HCT116 (cell line): ENCODE results near the gene HIVEP3. TPM values are rescaled to one million over a fixed set of nuclear protein-coding genes. Genes with fewer than 3 reads are reported as not detected.

Experiments
- ATAC-seq: fragments of 200-7000 bp; cut with Tn5 transposase; 2 replicates; pipeline ENCODE4 v1.9.1; 2020; ENCODE audit warnings: mild to moderate bottlenecking, moderate library complexity
- BruUV-seq: library from RNA; stranded (reverse); fragments of 400-500 nt; replicated peaks from 2 replicates; lab custom pipeline; 2021; lab: Mats Ljungman, UMichigan
- CTCF ChIA-PET: fragments of 300-600 bp; sonication (Branson Sonifier 250); formaldehyde crosslinking; loops from one replicate; lab custom pipeline; 2021; ENCODE audit warnings: antibody characterized with exemption; lab: Charles Lee
- POLR2A ChIA-PET: fragments of 300-600, 350-600 bp; sonication (Branson Sonifier 250); formaldehyde crosslinking; loops from one replicate; lab custom pipeline; 2021; ENCODE audit warnings: antibody characterized with exemption; lab: Charles Lee
- RAD21 ChIA-PET, 2 experiments: fragments of 300-600 bp; sonication (Branson Sonifier 250); formaldehyde crosslinking; loops; one replicate each; lab custom pipeline; 2023; ENCODE audit warnings: low total read pairs in 2 of 2; ENCODE audit not compliant: uncharacterized antibody in 2 of 2, unreplicated experiment in 2 of 2, low non-redundant PET in 1 of 2; lab: Charles Lee
- DNase-seq: peaks from one replicate; pipeline ENCODE4 v3.0.0-alpha.2; 2010; ENCODE audit warnings: low read depth, low spot score
- H2AFZ ChIP-seq: fragments of 200-600 bp; shearing (Covaris generic), sonication (generic); 2 replicates; pipeline ENCODE4 v1.6.1; 2017; ENCODE audit warnings: low read depth, mixed run types, mixed read lengths, antibody characterized with exemption, low read length; ENCODE audit not compliant: poor library complexity, severe bottlenecking
- H3K27ac ChIP-seq: 2 replicates; pipeline ENCODE4 v1.5.1; 2012; ENCODE audit warnings: low read depth, low read length
- H3K27me3 ChIP-seq: fragments of 200-600 bp; sonication (generic); 2 replicates; pipeline ENCODE4 v1.6.1; 2016; ENCODE audit warnings: mixed run types, low read length, mixed read lengths; ENCODE audit not compliant: insufficient read depth
- H3K36me3 ChIP-seq, 2 experiments: fragments of 200-500 bp in 1 of 2; fragments of 200-600 bp in 1 of 2; sonication (Bioruptor generic) in 1 of 2; sonication (generic) in 1 of 2; 2 replicates each; pipeline versions ENCODE4 v1.5.1 to v1.6.1; 2014 to 2016; ENCODE audit warnings: low read length in 2 of 2, inconsistent platforms in 1 of 2, mixed read lengths in 1 of 2, mixed run types in 1 of 2; ENCODE audit not compliant: insufficient read depth in 2 of 2, control insufficient read depth in 1 of 2
- H3K4me1 ChIP-seq, 2 experiments: fragments of 200-600 bp in 1 of 2; sonication (generic) in 1 of 2; 2 replicates each; pipeline versions ENCODE4 v1.5.1 to v1.6.1; 2012 to 2017; ENCODE audit warnings: low read length in 2 of 2, inconsistent platforms in 1 of 2, mild to moderate bottlenecking in 1 of 2, mixed read lengths in 1 of 2, mixed run types in 1 of 2, moderate library complexity in 1 of 2; ENCODE audit not compliant: insufficient read depth in 2 of 2, control insufficient read depth in 1 of 2
- H3K4me2 ChIP-seq: fragments of 200-600 bp; sonication (generic); 2 replicates; pipeline ENCODE4 v1.6.1; 2017; ENCODE audit warnings: mixed run types, low read length, mixed read lengths
- H3K4me3 ChIP-seq, 2 experiments: fragments of 200-600 bp in 1 of 2; sonication (generic) in 1 of 2; replicated peaks in 1 of 2; 2 replicates each; pipeline ENCODE4 v1.5.1; 2011 to 2016; ENCODE audit warnings: low read length in 2 of 2, control low read depth in 1 of 2, low read depth in 1 of 2, mild to moderate bottlenecking in 1 of 2, mixed read lengths in 1 of 2, mixed run types in 1 of 2
- H3K79me2 ChIP-seq: fragments of 200-600 bp; sonication (generic); 2 replicates; pipeline ENCODE4 v1.6.1; 2017; ENCODE audit warnings: mild to moderate bottlenecking, mixed run types, low read length, moderate library complexity, mixed read lengths; ENCODE audit not compliant: insufficient read depth
- H3K9ac ChIP-seq: fragments of 200-600 bp; sonication (generic); 2 replicates; pipeline ENCODE4 v1.6.1; 2016; ENCODE audit warnings: low read length, mixed read lengths
- H3K9me2 ChIP-seq: fragments of 200-600 bp; sonication (generic), shearing (Covaris generic); 2 replicates; pipeline ENCODE4 v1.6.1; 2017; ENCODE audit warnings: mixed run types, mild to moderate bottlenecking, moderate library complexity; ENCODE audit not compliant: insufficient read depth
- H3K9me3 ChIP-seq, 2 experiments: fragments of 200-500 bp in 1 of 2; fragments of 200-600 bp in 1 of 2; sonication (Bioruptor generic) in 1 of 2; sonication (generic) in 1 of 2; 2 replicates each; pipeline ENCODE4 v1.6.1; 2014 to 2017; ENCODE audit warnings: low read length in 2 of 2, mixed read lengths in 2 of 2, inconsistent platforms in 1 of 2, low read depth in 1 of 2, mild to moderate bottlenecking in 1 of 2, mixed run types in 1 of 2, moderate library complexity in 1 of 2; ENCODE audit not compliant: control insufficient read depth in 1 of 2, insufficient read depth in 1 of 2
- H4K20me1 ChIP-seq: fragments of 200-600 bp; sonication (generic), shearing (Covaris generic); 2 replicates; pipeline ENCODE4 v1.6.1; 2017; ENCODE audit warnings: mixed run types, mild to moderate bottlenecking, moderate library complexity; ENCODE audit not compliant: insufficient read depth
- CBX3 ChIP-seq: IDR thresholded peaks from 2 replicates; pipeline ENCODE4 v1.6.1; 2012; ENCODE audit warnings: low read depth
- ELF1 ChIP-seq: IDR thresholded peaks from 2 replicates; pipeline ENCODE4 v1.6.1; 2012; ENCODE audit warnings: low read depth, borderline replicate concordance
- EZH2 ChIP-seq: fragments of 200-600 bp; sonication (generic); IDR thresholded peaks from 2 replicates; pipeline ENCODE4 v1.6.1; 2017; ENCODE audit warnings: antibody characterized with exemption, mixed run types
- EZH2phosphoT487 ChIP-seq: fragments of 200-600 bp; IDR thresholded peaks from 2 replicates; pipeline ENCODE4 v1.6.1; 2018; ENCODE audit warnings: antibody characterized with exemption, borderline replicate concordance
- FOSL1 ChIP-seq: IDR thresholded peaks from 2 replicates; pipeline ENCODE4 v1.6.1; 2012; ENCODE audit warnings: low read depth
- JUND ChIP-seq: IDR thresholded peaks from 2 replicates; pipeline ENCODE4 v1.6.1; 2012
- POLR2AphosphoS5 ChIP-seq: IDR thresholded peaks from 2 replicates; pipeline ENCODE4 v1.6.1; 2011; ENCODE audit warnings: mild to moderate bottlenecking, low read depth, low read length, moderate library complexity
- RAD21 ChIP-seq: IDR thresholded peaks from 2 replicates; pipeline ENCODE4 v1.6.1; 2012; ENCODE audit warnings: low read depth, mild to moderate bottlenecking
- SP1 ChIP-seq: IDR thresholded peaks from 2 replicates; pipeline ENCODE4 v1.6.1; 2012; ENCODE audit warnings: low read depth
- ZFX ChIP-seq: fragments of 450-650 bp; IDR thresholded peaks from 2 replicates; pipeline ENCODE4 v1.6.1; 2017
- intact Hi-C: fragments of 100-400 bp; cut with micrococcal nuclease; formaldehyde crosslinking; loops from 2 replicates; pipeline ENCODE4 v1.10.0; 2022
- total RNA-seq: library from RNA; stranded (reverse); gene quantifications from one replicate; pipeline ENCODE4 v1.2.1, GENCODE V29; 2021; ENCODE audit not compliant: unreplicated experiment
- TF ChIP-seq, protein P1 (sequence below): IDR thresholded peaks from 2 replicates; pipeline ENCODE4 v1.6.1; 2011; ENCODE audit warnings: mild to moderate bottlenecking, low read length, moderate library complexity; ENCODE audit not compliant: insufficient replicate concordance; ENCODE audit errors: extremely low read depth
- TF ChIP-seq, protein P2 (sequence below), 3 experiments: fragments of 200-600 bp in 1 of 3; sonication (generic) in 1 of 3; IDR thresholded peaks in 2 of 3; conservative IDR thresholded peaks in 1 of 3; 2 replicates each; pipeline ENCODE4 v1.5.1; 2012 to 2017; ENCODE audit warnings: low read depth in 2 of 3, low read length in 2 of 3, antibody characterized with exemption in 1 of 3, borderline replicate concordance in 1 of 3, control low read depth in 1 of 3, mild to moderate bottlenecking in 1 of 3, mixed read lengths in 1 of 3, mixed run types in 1 of 3, moderate library complexity in 1 of 3; ENCODE audit not compliant: insufficient read depth in 1 of 3
- TF ChIP-seq, protein P3 (sequence below): IDR thresholded peaks from 2 replicates; pipeline ENCODE4 v1.6.1; 2012
- TF ChIP-seq, protein P4 (sequence below): IDR thresholded peaks from 2 replicates; pipeline ENCODE4 v1.6.1; 2012
- TF ChIP-seq, protein P5 (sequence below): IDR thresholded peaks from 2 replicates; pipeline ENCODE4 v1.6.1; 2012; ENCODE audit warnings: low read depth

HIVEP3 gene
- total RNA-seq, 1 experiment from 2014 or later, result 7.1 TPM

DNA sequence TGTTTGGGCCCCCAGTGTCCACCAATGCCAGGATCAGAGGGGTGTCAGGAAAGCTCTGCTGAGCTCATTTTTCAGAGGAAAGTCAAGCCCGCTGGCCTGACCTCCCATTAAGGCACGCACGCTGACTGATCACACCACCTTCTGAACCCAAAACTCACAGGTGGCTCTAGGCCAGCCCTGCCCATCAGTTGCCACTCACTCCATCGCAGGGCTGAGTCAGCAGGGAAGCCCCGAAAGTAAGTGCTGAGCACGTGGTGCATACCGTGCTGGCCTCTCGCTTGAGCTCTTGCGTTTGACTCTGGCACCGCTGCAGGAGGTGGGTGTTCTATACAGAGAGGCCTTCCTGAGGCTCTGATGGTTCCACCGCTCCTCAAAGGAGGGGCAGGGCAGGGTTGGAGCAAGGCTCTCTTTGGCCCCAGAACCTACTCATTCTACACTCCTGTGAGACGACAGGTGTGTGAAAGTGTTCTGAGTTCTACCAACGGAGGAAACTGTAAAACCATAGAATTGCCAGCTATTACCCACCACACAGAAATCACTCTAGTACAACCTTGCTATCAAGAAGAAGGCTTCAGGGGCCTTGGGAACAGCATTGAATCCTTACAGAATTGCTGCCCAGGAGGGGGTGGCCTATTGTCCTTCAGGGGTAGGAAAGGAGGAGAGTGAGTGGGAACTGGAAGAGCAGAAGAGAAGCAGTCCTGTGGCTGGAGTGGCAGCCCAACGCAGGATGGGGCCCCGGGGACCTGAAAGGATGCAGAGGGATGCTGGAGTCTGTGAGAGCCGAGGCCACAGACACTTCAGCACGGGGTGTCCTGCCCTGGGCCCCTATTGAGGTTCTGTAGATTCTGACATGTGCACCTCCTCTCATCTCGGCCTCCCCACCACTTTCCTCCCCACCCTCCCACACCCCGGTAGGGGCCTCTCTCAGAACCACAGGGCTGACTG, 219.5 kb downstream of the HIVEP3 start:
- Histone ChIP-seq H3K9me2 (no peaks in the 10 kb centered on the region), H3K27me3 (no peaks in the 10 kb centered on the region), H3K4me1 (peaks cover 6 to 7% of the 10 kb centered on the region in 2 experiments; a peak in 3 of 4 replicates), H2AFZ (no peak overlapping the region), H3K9me3 (no peaks in the 10 kb centered on the region), H3K4me2 (no peak overlapping the region), H3K27ac (no peak overlapping the region), H3K79me2 (no peaks in the 10 kb centered on the region), H3K9ac (no peak overlapping the region), H3K36me3 (no peaks in the 10 kb centered on the region), H4K20me1 (no peaks in the 10 kb centered on the region), H3K4me3 (no peak overlapping the region)
- ChIA-PET RAD21 (no interaction called here), CTCF (no interaction called here), POLR2A (no interaction called here)
- intact Hi-C loops, result no loop called here
- no peak for TF ChIP-seq JUND
- TF ChIP-seq CBX3, result no peak
- no peak for TF ChIP-seq ZFX
- TF ChIP-seq, protein P1, sequence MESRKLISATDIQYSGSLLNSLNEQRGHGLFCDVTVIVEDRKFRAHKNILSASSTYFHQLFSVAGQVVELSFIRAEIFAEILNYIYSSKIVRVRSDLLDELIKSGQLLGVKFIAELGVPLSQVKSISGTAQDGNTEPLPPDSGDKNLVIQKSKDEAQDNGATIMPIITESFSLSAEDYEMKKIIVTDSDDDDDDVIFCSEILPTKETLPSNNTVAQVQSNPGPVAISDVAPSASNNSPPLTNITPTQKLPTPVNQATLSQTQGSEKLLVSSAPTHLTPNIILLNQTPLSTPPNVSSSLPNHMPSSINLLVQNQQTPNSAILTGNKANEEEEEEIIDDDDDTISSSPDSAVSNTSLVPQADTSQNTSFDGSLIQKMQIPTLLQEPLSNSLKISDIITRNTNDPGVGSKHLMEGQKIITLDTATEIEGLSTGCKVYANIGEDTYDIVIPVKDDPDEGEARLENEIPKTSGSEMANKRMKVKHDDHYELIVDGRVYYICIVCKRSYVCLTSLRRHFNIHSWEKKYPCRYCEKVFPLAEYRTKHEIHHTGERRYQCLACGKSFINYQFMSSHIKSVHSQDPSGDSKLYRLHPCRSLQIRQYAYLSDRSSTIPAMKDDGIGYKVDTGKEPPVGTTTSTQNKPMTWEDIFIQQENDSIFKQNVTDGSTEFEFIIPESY, result no peak
- no peak for TF ChIP-seq ELF1
- TF ChIP-seq, protein P2, sequence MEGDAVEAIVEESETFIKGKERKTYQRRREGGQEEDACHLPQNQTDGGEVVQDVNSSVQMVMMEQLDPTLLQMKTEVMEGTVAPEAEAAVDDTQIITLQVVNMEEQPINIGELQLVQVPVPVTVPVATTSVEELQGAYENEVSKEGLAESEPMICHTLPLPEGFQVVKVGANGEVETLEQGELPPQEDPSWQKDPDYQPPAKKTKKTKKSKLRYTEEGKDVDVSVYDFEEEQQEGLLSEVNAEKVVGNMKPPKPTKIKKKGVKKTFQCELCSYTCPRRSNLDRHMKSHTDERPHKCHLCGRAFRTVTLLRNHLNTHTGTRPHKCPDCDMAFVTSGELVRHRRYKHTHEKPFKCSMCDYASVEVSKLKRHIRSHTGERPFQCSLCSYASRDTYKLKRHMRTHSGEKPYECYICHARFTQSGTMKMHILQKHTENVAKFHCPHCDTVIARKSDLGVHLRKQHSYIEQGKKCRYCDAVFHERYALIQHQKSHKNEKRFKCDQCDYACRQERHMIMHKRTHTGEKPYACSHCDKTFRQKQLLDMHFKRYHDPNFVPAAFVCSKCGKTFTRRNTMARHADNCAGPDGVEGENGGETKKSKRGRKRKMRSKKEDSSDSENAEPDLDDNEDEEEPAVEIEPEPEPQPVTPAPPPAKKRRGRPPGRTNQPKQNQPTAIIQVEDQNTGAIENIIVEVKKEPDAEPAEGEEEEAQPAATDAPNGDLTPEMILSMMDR (IDR thresholded peaks at IDR 0.05 in 2 of 3, conservative IDR thresholded peaks at IDR 0.05 in 1 of 3; ENCODE audit: borderline replicate concordance in 1 of 3, insufficient read depth in 1 of 3, low read depth in 2 of 3, low read length in 2 of 3), result no peak
- no peak for TF ChIP-seq EZH2
- TF ChIP-seq SP1, result no peak
- TF ChIP-seq, protein P3, sequence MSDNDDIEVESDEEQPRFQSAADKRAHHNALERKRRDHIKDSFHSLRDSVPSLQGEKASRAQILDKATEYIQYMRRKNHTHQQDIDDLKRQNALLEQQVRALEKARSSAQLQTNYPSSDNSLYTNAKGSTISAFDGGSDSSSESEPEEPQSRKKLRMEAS, result no peak
- TF ChIP-seq FOSL1, result no peak
- TF ChIP-seq, protein P4, sequence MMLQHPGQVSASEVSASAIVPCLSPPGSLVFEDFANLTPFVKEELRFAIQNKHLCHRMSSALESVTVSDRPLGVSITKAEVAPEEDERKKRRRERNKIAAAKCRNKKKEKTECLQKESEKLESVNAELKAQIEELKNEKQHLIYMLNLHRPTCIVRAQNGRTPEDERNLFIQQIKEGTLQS, result no peak
- no peak for TF ChIP-seq RAD21
- TF ChIP-seq, protein P5, sequence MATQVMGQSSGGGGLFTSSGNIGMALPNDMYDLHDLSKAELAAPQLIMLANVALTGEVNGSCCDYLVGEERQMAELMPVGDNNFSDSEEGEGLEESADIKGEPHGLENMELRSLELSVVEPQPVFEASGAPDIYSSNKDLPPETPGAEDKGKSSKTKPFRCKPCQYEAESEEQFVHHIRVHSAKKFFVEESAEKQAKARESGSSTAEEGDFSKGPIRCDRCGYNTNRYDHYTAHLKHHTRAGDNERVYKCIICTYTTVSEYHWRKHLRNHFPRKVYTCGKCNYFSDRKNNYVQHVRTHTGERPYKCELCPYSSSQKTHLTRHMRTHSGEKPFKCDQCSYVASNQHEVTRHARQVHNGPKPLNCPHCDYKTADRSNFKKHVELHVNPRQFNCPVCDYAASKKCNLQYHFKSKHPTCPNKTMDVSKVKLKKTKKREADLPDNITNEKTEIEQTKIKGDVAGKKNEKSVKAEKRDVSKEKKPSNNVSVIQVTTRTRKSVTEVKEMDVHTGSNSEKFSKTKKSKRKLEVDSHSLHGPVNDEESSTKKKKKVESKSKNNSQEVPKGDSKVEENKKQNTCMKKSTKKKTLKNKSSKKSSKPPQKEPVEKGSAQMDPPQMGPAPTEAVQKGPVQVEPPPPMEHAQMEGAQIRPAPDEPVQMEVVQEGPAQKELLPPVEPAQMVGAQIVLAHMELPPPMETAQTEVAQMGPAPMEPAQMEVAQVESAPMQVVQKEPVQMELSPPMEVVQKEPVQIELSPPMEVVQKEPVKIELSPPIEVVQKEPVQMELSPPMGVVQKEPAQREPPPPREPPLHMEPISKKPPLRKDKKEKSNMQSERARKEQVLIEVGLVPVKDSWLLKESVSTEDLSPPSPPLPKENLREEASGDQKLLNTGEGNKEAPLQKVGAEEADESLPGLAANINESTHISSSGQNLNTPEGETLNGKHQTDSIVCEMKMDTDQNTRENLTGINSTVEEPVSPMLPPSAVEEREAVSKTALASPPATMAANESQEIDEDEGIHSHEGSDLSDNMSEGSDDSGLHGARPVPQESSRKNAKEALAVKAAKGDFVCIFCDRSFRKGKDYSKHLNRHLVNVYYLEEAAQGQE, result no peak
- TF ChIP-seq EZH2phosphoT487, result no peak
- no peak for TF ChIP-seq POLR2AphosphoS5
- ATAC-seq, result no peak
- BruUV-seq, result no TSS peak
- no peak for DNase-seq
